ENCODE measurements around the gene KERA.
"Not testable (repeated sequence)": the region's sequence is repeated elsewhere in the genome, so short reads cannot be mapped to it uniquely, and the experiment has no call there.

The KERA gene, protein sequence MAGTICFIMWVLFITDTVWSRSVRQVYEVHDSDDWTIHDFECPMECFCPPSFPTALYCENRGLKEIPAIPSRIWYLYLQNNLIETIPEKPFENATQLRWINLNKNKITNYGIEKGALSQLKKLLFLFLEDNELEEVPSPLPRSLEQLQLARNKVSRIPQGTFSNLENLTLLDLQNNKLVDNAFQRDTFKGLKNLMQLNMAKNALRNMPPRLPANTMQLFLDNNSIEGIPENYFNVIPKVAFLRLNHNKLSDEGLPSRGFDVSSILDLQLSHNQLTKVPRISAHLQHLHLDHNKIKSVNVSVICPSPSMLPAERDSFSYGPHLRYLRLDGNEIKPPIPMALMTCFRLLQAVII
- total RNA-seq, result 0 reads per million in 2 donors

- no peak for DNase-seq
Measured at GRCh38 chr12:91057368-91058165, at the start of gene KERA. TSS of gene KERA (minus strand) at chr12:91058024. CDS start at chr12:91056281, 1,743 bp downstream.

GRCh38 chr12:91106283-91106682, 48.5 kb upstream of the KERA start:
- no peak for DNase-seq

DNA sequence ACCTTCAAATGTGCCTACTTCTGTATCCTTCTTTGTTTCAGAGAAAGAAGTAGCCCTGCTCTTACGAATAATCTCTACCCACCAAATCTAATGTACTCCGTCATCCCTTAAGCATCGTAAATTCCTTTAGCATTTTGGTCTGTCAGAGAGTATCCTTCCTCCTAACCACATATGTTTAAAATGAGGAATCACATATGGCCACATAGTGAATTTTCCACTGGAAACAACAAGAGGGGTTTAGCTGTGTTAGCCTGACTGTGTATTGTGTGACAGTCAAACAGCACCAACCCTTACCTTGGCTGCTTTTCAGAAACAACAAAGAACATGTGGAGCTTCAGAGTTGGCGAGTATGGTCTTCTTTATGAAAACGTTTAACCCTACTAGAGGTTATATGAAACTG, 48.0 kb upstream of the KERA start:
- DNase-seq, result no peak

DNA sequence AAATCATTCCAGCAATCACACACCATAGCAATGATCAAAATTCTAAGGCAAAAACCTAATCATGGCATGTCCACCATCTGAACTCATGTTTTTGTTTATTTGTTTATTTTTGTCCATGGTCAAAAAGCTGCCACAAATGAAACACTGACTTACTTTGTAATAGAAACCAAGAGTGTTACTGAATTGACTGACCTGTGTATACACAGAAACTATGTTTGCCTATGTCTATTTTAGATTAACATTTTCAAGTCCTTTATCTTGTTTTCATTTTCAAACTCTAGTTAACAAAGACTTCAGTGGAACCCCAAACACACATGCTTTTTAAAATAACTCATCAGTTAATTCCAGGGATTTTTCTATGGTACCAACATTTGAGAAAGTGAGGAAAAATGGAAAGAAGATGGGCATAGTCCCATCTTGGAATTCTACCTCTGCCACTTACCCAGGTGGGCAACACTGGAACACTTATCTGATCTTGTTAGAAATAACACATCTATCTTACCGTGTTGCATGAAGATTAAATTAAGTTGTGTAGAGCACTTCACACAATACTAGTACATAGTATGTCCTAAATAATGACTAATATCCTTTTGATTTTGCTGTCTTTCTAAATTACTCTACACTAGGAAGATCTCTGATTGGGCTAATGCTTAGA, 47.1 kb upstream of the KERA start:
- DNase-seq, result no peak

DNA sequence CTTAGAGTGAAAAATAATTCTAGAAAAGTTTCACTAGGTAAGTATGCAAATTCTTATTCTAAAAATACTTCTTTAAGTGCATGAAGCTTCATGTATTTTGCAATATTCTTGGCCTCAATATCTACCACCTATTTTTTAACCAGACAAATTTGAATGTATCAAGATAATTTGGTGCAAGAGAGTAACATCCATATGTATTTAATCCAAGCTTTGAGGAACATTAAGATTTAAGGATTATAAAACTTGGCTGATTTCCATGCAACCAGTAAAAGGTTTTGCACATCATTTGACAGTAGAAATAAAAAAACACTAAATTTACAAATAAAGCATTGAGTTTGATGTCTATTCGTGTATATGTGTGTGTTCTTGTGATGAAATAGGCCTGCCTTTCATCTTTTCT, 45.8 kb upstream of the KERA start:
- DNase-seq, result no peak

- no peak for DNase-seq
Measured at GRCh38 chr12:91103101-91103500, 45.3 kb upstream of the KERA start.

DNA sequence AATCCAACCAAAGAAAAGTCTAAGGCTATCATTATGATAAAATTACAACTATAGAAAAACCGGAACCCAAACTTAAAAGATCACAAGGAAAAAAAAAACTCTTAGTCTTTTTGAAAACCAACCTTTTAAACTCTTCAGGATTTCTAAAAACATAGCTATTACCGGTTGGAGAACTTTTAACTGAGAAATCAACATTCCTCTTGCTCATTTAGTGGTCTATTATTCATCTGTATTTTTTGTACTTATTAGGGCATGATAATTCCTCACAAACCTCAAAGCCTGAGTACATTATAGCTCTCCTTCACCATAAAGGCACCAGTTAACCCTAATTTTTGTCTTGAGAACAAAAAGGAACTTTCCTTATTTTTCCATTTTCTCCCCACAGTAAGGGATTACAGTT, 43.1 kb upstream of the KERA start:
- DNase-seq, result no peak

- no peak for DNase-seq
Measured at GRCh38 chr12:91099836-91100235, 42.0 kb upstream of the KERA start.

GRCh38 chr12:91099341-91099740, 41.5 kb upstream of the KERA start:
- no peak for DNase-seq

DNA sequence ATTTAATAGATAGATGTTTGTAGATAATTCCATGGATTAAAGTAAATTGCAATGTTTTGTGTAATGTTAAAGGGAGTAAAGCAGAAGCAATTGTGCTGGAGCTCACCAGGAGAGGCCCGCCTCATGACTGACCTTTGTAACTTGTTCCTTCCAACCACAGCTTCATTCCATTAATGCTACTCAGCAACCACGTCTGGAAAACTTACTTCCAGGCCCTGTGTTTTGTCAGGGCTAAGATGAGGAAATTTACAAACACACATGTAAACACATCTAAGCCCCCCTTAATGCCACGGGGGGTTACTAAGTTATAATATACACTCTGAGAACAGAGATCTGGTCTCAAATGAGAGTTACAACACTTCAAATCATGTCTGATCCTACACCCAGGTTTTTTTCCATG, 41.1 kb upstream of the KERA start:
- DNase-seq, result no peak

- DNase-seq, result no peak
Measured at GRCh38 chr12:91098461-91098860, 40.6 kb upstream of the KERA start.

GRCh38 chr12:91094957-91095356, 37.1 kb upstream of the KERA start:
- no peak for DNase-seq

GRCh38 chr12:91094032-91094662, 36.3 kb upstream of the KERA start:
- DNase-seq, result no peak

DNA sequence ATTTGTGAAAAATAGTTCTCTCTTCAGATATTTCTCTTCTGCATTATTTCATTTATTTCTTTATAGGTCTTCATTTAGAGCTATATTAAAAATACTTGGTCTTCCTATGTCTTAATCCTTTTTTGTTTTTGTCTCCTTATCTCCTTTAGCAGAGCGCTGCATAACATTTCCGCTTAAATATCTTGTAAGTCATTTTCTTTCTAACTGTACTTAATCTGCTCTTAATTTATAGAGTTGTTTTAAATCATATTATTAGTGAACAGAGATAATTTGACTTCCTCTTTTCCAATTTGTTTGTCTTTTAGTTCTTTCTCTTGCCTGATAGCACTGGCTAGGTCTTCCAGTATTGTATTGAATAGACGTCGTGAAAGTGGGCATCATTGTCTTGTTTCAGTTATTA, 35.5 kb upstream of the KERA start:
- DNase-seq, result no peak

DNA sequence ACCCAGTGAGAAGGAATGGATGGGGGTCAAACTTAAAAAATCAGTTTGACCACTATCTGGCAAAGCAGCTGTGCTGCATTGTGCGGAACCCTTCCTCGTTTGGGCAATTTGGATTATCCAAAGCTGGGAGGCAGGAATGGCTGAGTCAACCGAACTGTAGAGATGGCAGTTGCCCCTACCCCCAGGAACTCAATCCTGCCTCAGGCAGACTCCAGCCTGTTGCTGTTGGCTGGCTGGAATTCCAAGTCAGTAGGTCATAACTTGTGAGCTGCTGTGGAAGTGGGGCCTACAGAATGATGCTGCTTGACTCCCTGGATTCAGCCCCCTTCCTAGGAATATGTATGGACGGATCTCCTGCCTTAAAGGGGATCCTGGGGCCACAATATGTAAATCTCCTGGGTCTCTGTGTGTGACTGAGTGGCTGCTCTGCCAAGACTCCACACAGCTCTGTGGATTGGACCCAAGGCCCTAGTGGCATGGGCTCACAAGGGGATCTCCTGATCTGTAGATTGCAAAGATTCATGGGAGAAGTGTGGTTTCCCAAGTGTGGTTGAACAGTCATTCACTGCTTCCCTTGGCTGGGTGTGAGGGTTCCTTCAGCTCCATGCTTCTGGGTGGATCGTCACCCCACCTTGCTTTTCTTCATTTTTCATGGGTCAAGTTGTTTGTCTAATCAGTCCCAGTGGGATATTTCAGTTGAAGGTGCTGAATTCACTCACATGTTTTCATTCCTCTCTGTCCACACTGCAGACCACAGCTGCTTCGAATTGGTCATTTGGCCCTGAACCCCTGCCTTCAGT, 34.3 kb upstream of the KERA start:
- no peak for DNase-seq

DNA sequence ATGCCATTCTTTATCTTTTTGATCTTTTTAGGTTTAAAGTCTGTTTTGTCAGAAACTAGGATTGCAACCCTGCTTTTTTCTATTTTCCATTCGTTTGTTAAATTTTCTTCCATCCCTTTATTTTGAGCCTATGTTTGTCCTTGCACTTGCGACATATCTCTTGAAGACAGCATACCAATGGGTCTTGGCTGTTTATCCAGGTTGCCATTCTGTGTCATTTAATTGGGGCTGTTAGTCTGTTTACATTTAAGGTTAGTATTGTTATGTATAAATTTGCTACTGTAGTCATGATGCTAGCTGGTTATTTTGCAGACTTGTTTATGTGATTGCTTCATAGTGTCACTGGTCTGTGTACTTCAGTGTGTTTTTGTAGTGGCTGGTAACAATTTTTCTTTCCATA, 32.1 kb upstream of the KERA start:
- not testable (repeated sequence) for DNase-seq

GRCh38 chr12:91080041-91080440, 22.2 kb upstream of the KERA start:
- DNase-seq, result no peak

- DNase-seq, result no peak
Measured at GRCh38 chr12:91078501-91078900, 20.7 kb upstream of the KERA start.

DNA sequence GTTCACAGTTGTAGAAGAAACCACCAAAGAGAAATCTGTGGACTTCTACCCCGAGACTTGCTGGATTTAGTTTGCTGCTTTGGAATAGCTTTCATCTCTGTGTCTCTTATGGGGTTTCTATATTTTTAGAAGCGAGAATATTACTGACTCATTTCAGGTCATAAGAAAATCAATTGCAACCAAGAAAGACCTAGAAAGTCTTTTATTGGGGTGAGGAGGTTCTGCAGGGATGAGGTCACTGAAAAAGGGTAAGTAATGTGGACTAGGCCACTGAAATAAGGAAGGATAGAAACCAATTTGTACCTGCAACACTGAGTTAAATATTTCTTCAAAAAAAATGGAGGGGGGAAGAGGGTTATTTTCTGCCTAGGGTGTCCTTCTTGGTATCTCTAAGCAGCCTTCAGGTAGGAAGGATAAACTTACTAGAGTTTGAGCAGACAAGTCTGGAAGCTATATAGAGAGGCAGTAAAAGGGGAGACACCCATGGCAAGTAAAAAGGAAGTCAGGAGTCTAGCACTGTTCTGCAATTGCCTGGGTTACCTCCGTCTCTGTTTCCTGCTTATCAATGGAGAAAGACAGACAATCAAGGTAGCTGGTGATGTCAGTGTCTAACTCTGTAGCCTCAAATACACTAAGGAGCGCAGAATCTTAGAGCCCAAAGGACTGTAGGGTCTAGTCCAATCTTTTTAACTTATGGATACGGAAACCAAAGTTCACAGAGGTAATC, 19.6 kb upstream of the KERA start:
- no peak for DNase-seq

GRCh38 chr12:91074851-91075250, 17.0 kb upstream of the KERA start:
- no peak for DNase-seq

- DNase-seq, result no peak
Measured at GRCh38 chr12:91074154-91074709, 16.4 kb upstream of the KERA start.
